H1 (cell line): ENCODE data around the gene ITGA8. TPM values are rescaled to one million over a fixed set of nuclear protein-coding genes. Genes with fewer than 3 reads are reported as not detected.

ENCODE experiments used
- CTCF ChIA-PET: fragments of 300-600 bp; sonication (Branson Sonifier 250); formaldehyde crosslinking; loops from one replicate; lab custom pipeline; 2021; ENCODE audit not compliant: partially characterized antibody; lab: Charles Lee
- POLR2A ChIA-PET: fragments of 300-600 bp; sonication (Branson Sonifier 250); formaldehyde crosslinking; loops from one replicate; lab custom pipeline; 2021; ENCODE audit warnings: inconsistent platforms; ENCODE audit not compliant: partially characterized antibody; lab: Charles Lee
- DNase-seq, 2 experiments: peaks; one replicate each; pipeline versions ENCODE4 v3.0.0 to v3.0.0-alpha.2; 2010 to 2022; ENCODE audit warnings: low spot score in 2 of 2, low read depth in 1 of 2, mixed read lengths in 1 of 2
- FAIRE-seq: peaks from 2 replicates; lab custom pipeline; 2011; peaks lifted over from hg19 to GRCh38; lab: Jason Lieb, UNC
- H2AFZ ChIP-seq: 2 replicates; pipeline ENCODE4 v1.8.1; 2012; ENCODE audit warnings: low read length, inconsistent platforms
- H2AK5ac ChIP-seq: 2 replicates; pipeline ENCODE4 v1.6.1; 2013; ENCODE audit warnings: low read depth, low read length
- H2BK120ac ChIP-seq: replicated peaks from 2 replicates; pipeline ENCODE3; 2013; ENCODE audit warnings: low read depth, low read length, inconsistent platforms
- H2BK12ac ChIP-seq: 2 replicates; pipeline ENCODE4 v1.6.1; 2013; ENCODE audit warnings: low read depth, low read length
- H2BK15ac ChIP-seq: 2 replicates; pipeline ENCODE4 v1.6.1; 2013; ENCODE audit warnings: low read length
- H2BK20ac ChIP-seq: 2 replicates; pipeline ENCODE4 v1.6.1; 2013; ENCODE audit warnings: low read length
- H2BK5ac ChIP-seq: 2 replicates; pipeline ENCODE4 v1.6.1; 2013; ENCODE audit warnings: low read depth, low read length
- H3K14ac ChIP-seq: 2 replicates; pipeline ENCODE4 v1.6.1; 2013; ENCODE audit warnings: inconsistent platforms; ENCODE audit not compliant: insufficient read length
- H3K18ac ChIP-seq: 2 replicates; pipeline ENCODE4 v1.6.1; 2013; ENCODE audit warnings: low read length; ENCODE audit errors: extremely low read depth
- H3K23ac ChIP-seq: 2 replicates; pipeline ENCODE4 v1.6.1; 2013; ENCODE audit warnings: inconsistent platforms; ENCODE audit not compliant: insufficient read length
- H3K23me2 ChIP-seq: 2 replicates; pipeline ENCODE4 v1.6.1; 2013; ENCODE audit warnings: low read depth, low read length
- H3K27ac ChIP-seq: 2 replicates; pipeline ENCODE4 v1.6.1; 2011; ENCODE audit warnings: low read depth, low read length, inconsistent platforms
- H3K27me3 ChIP-seq, 4 experiments: replicated peaks in 1 of 4; 1 replicate in 1 of 4; 2 replicates in 3 of 4; pipeline versions ENCODE4 v1.6.1 to v1.8.1; 2011 to 2013; ENCODE audit warnings: low read length in 3 of 4, mild to moderate bottlenecking in 3 of 4, inconsistent platforms in 2 of 4, mixed read lengths in 2 of 4, moderate library complexity in 1 of 4; ENCODE audit not compliant: control insufficient read depth in 3 of 4, insufficient read depth in 3 of 4; ENCODE audit errors: extremely low read depth in 1 of 4
- H3K36me3 ChIP-seq, 4 experiments: 2 replicates each; pipeline versions ENCODE4 v1.6.1 to v1.8.1; 2011 to 2013; ENCODE audit warnings: mild to moderate bottlenecking in 4 of 4, low read length in 3 of 4, moderate library complexity in 2 of 4, control low read depth in 1 of 4, inconsistent platforms in 1 of 4; ENCODE audit not compliant: insufficient read depth in 4 of 4, control insufficient read depth in 2 of 4
- H3K4ac ChIP-seq: replicated peaks from 2 replicates; pipeline ENCODE3; 2013; ENCODE audit warnings: low read length, low read depth, mixed read lengths, inconsistent platforms; ENCODE audit not compliant: insufficient read length
- H3K4me1 ChIP-seq, 4 experiments: replicated peaks in 1 of 4; 1 replicate in 1 of 4; 2 replicates in 3 of 4; pipeline versions ENCODE4 v1.6.1 to v1.8.1; 2011 to 2013; ENCODE audit warnings: low read length in 3 of 4, inconsistent platforms in 2 of 4, mixed read lengths in 1 of 4; ENCODE audit not compliant: insufficient read depth in 4 of 4, control insufficient read depth in 3 of 4
- H3K4me2 ChIP-seq, 2 experiments: 2 replicates each; pipeline versions ENCODE4 v1.6.1 to v1.8.1; 2011 to 2013; ENCODE audit warnings: low read depth in 2 of 2, low read length in 2 of 2, control low read depth in 1 of 2, inconsistent platforms in 1 of 2, mild to moderate bottlenecking in 1 of 2; ENCODE audit not compliant: insufficient read depth in 1 of 2
- H3K4me3 ChIP-seq, 4 experiments: fragments of 200-600, 300-600 bp in 1 of 4; sonication (generic), shearing (Covaris generic), sonication (Bioruptor Twin) in 1 of 4; 2 replicates each; pipeline versions ENCODE4 v1.5.1 to v1.8.1; 2011 to 2016; ENCODE audit warnings: low read length in 4 of 4, low read depth in 3 of 4, control low read depth in 2 of 4, inconsistent platforms in 2 of 4, mild to moderate bottlenecking in 2 of 4, mixed read lengths in 1 of 4, moderate library complexity in 1 of 4; ENCODE audit not compliant: insufficient read depth in 2 of 4; ENCODE audit errors: extremely low read depth in 1 of 4
- H3K56ac ChIP-seq: replicated peaks from 2 replicates; pipeline ENCODE3; 2013; ENCODE audit warnings: low read depth, mild to moderate bottlenecking, mixed read lengths, low read length, inconsistent platforms; ENCODE audit not compliant: insufficient read length
- H3K79me1 ChIP-seq: 2 replicates; pipeline ENCODE4 v1.6.1; 2013; ENCODE audit warnings: low read depth, low read length, control low read depth
- H3K79me2 ChIP-seq, 2 experiments: 2 replicates each; pipeline versions ENCODE4 v1.6.1 to v1.8.1; 2012 to 2013; ENCODE audit warnings: low read length in 2 of 2, mild to moderate bottlenecking in 2 of 2, inconsistent platforms in 1 of 2; ENCODE audit not compliant: insufficient read depth in 2 of 2, control insufficient read depth in 1 of 2
- H3K9ac ChIP-seq, 4 experiments: replicated peaks in 1 of 4; 1 replicate in 1 of 4; 2 replicates in 3 of 4; pipeline versions ENCODE4 v1.6.1 to v1.8.1; 2011 to 2013; ENCODE audit warnings: low read depth in 3 of 4, low read length in 3 of 4, control low read depth in 2 of 4, mild to moderate bottlenecking in 2 of 4, moderate library complexity in 2 of 4, inconsistent platforms in 1 of 4; ENCODE audit errors: extremely low read depth in 1 of 4
- H3K9me3 ChIP-seq, 2 experiments: 2 replicates each; pipeline versions ENCODE4 v1.6.1 to v1.8.1; 2012 to 2013; ENCODE audit warnings: mild to moderate bottlenecking in 2 of 2, moderate library complexity in 2 of 2, control low read depth in 1 of 2, inconsistent platforms in 1 of 2, low read depth in 1 of 2, low read length in 1 of 2, mixed read lengths in 1 of 2; ENCODE audit not compliant: insufficient read depth in 2 of 2
- H4K20me1 ChIP-seq, 2 experiments: replicated peaks in 1 of 2; 2 replicates each; pipeline versions ENCODE3 to v1.8.1; 2011 to 2013; ENCODE audit warnings: inconsistent platforms in 2 of 2, low read length in 2 of 2, mild to moderate bottlenecking in 1 of 2; ENCODE audit not compliant: insufficient read depth in 2 of 2, control insufficient read depth in 1 of 2
- H4K5ac ChIP-seq: 2 replicates; pipeline ENCODE4 v1.6.1; 2013; ENCODE audit warnings: low read length, low read depth, mixed read lengths, inconsistent platforms; ENCODE audit not compliant: insufficient read length
- H4K8ac ChIP-seq: 2 replicates; pipeline ENCODE4 v1.8.0; 2013; ENCODE audit warnings: mild to moderate bottlenecking, moderate library complexity, low read length, inconsistent platforms; ENCODE audit not compliant: insufficient read depth; ENCODE audit errors: extremely low read depth
- H4K91ac ChIP-seq: replicated peaks from 2 replicates; pipeline ENCODE3; 2013; ENCODE audit warnings: low read length, mixed read lengths, inconsistent platforms; ENCODE audit not compliant: insufficient read length
- ASH2L ChIP-seq: fragments of 200-600, 300-600 bp; sonication (generic); IDR thresholded peaks from one replicate; pipeline ENCODE4 v1.7.1; 2017; ENCODE audit warnings: low read length
- KDM4A ChIP-seq: IDR thresholded peaks from one replicate; pipeline ENCODE4 v1.7.1; 2012; ENCODE audit warnings: low read depth, mild to moderate bottlenecking, moderate library complexity, low read length, inconsistent platforms; ENCODE audit not compliant: severe bottlenecking
- MAFK ChIP-seq: IDR thresholded peaks from 2 replicates; pipeline ENCODE4 v1.6.1; 2012; ENCODE audit warnings: low read depth, mild to moderate bottlenecking, improper control_type of control experiment, low read length
- PHF8 ChIP-seq: fragments of 200-600 bp; sonication (generic); conservative IDR thresholded peaks from 2 replicates; pipeline ENCODE4 v1.7.1; 2012; ENCODE audit warnings: low read depth, mild to moderate bottlenecking, inconsistent platforms, low read length, moderate library complexity
- POLR2A ChIP-seq, 2 experiments: IDR thresholded peaks; 1 replicate in 1 of 2; 2 replicates in 1 of 2; pipeline ENCODE4 v1.6.1; 2011; ENCODE audit warnings: low read depth in 2 of 2, low read length in 2 of 2, mild to moderate bottlenecking in 2 of 2; ENCODE audit errors: control extremely low read depth in 1 of 2
- RXRA ChIP-seq: IDR thresholded peaks from 2 replicates; pipeline ENCODE4 v1.6.1; 2011; ENCODE audit warnings: low read depth, mild to moderate bottlenecking, low read length, moderate library complexity; ENCODE audit not compliant: insufficient read depth
- SIX5 ChIP-seq: IDR thresholded peaks from 2 replicates; pipeline ENCODE4 v1.6.1; 2011; ENCODE audit warnings: mild to moderate bottlenecking, low read depth, low read length
- SUZ12 ChIP-seq: fragments of 200-600 bp; sonication (generic); IDR thresholded peaks from 2 replicates; pipeline ENCODE4 v1.6.1; 2012; ENCODE audit warnings: mild to moderate bottlenecking, inconsistent platforms, low read length, moderate library complexity, mixed read lengths
- TBP ChIP-seq: IDR thresholded peaks from 2 replicates; pipeline ENCODE4 v1.6.1; 2011; ENCODE audit warnings: low read depth, low read length, improper control_type of control experiment
- WGBS, 2 experiments: shearing (Covaris generic) in 1 of 2; methylation state at CpG; one replicate each; pipeline versions ENCODE4 v1.1.6 to v1.1.7; 2013 to 2015; ENCODE audit warnings: low lambda C conversion rate in 2 of 2, mixed read lengths in 2 of 2, inconsistent platforms in 1 of 2, low coverage in 1 of 2, missing lambda C conversion rate in 1 of 2; ENCODE audit not compliant: insufficient replicate concordance in 2 of 2, insufficient coverage in 1 of 2, insufficient read length in 1 of 2; ENCODE audit errors: extremely low coverage in 1 of 2, missing lambda C conversion rate in 1 of 2; 5-methylcytosine and 5-hydroxymethylcytosine counted together
- polyA plus RNA-seq, 7 experiments: library from polyadenylated mRNA; depleted of rRNA in 3 of 7; stranded (reverse) in 5 of 7; unstranded in 2 of 7; fragments of >200 nt in 5 of 7; fragments of 200-250 nt in 2 of 7; gene quantifications; 1 replicate in 5 of 7; 2 replicates in 1 of 7; 4 replicates in 1 of 7; pipeline versions ENCODE4 v1.2.1 to v1.2.3, GENCODE V29; 2011 to 2013; ENCODE audit warnings: missing spikeins in 2 of 7, mixed read lengths in 2 of 7
- total RNA-seq: library from RNA; stranded (reverse); fragmentation: NEBNext Ultra II Directional; extraction: Animal tissue kit (Norgen Biotek cat#: 25700); gene quantifications from 2 replicates; pipeline ENCODE4 v1.2.1, GENCODE V29; 2021

ITGA8 gene
- total and polyA plus RNA-seq, 2 of the 8 experiments (the other 6 are each of a cell fraction or from before 2014, with no cell fraction given): not detected

GRCh38 chr10:15740261-15740660 is 20.5 kb upstream of the ITGA8 start:
- Histone ChIP-seq H3K14ac (no peak overlapping the region), H3K36me3 (no peaks in the 10 kb centered on the region), H3K18ac (no peak overlapping the region), H3K4me2 (no peak overlapping the region), H2BK20ac (no peak overlapping the region), H3K23me2 (no peaks in the 10 kb centered on the region), H3K27me3 (no peaks in the 10 kb centered on the region), H2AFZ (no peak overlapping the region), H2BK5ac (no peak overlapping the region), H3K79me2 (no peaks in the 10 kb centered on the region), H4K5ac (no peak overlapping the region), H2AK5ac (no peak overlapping the region), H2BK15ac (no peak overlapping the region), H3K27ac (no peak overlapping the region), H3K56ac (no peak overlapping the region), H3K23ac (no peak overlapping the region), H3K4me3 (no peak overlapping the region), H3K9ac (no peak overlapping the region), H4K91ac (no peak overlapping the region), H3K4ac (no peak overlapping the region), H2BK12ac (no peak overlapping the region), H2BK120ac (no peak overlapping the region), H3K9me3 (no peaks in the 10 kb centered on the region), H3K79me1 (no peaks in the 10 kb centered on the region), H4K8ac (no peak overlapping the region), H3K4me1 (no peaks in the 10 kb centered on the region), H4K20me1 (no peaks in the 10 kb centered on the region)
- FAIRE-seq: no peak
- WGBS, 2 experiments: 91% methylated on average over 6 of the region's 6 CpGs; no CpG with 5 or more reads in 1 of the 2 experiments
- ChIA-PET POLR2A (interaction anchor here (0.5 to 1.0 kb wide), 2 partner anchors 10 to 765 kb away, joined by 3 read pairs; no protein-coding TSS in a partner anchor), CTCF (interaction anchor here (0.6 to 3.3 kb wide), 4 partner anchors 10 to 137 kb away, joined by 3 to 15 read pairs (median 4); partner anchors contain the start of gene ITGA8)
- no peak for TF ChIP-seq POLR2A (IDR thresholded peaks at IDR 0.05; ENCODE audit: control extremely low read depth in 1 of 2, low read depth in 2 of 2, low read length in 2 of 2)
- no peak for TF ChIP-seq ASH2L
- TF ChIP-seq PHF8: no peak
- TF ChIP-seq RXRA: no peak
- no peak for TF ChIP-seq KDM4A
- TF ChIP-seq SIX5: no peak
- no peak for TF ChIP-seq MAFK
- TF ChIP-seq SUZ12: no peak
- TF ChIP-seq TBP: no peak
- no peak for DNase-seq
